ENCODE data around the gene STK32C.

- TF ChIP-seq MYC (IDR thresholded peaks at IDR 0.05; ENCODE audit: borderline replicate concordance, low read length), result no peak
- no peak for TF ChIP-seq CEBPB (IDR thresholded peaks at IDR 0.05)
- no peak for TF ChIP-seq MAX (IDR thresholded peaks at IDR 0.05)
- TF ChIP-seq CTCF (IDR thresholded peaks at IDR 0.05), result no peak
- TF ChIP-seq GATA3 (IDR thresholded peaks at IDR 0.05; ENCODE audit: borderline replicate concordance), result no peak
- no peak for TF ChIP-seq NPAS2 (CRISPR knock-in tag; IDR thresholded peaks at IDR 0.05; ENCODE audit: borderline replicate concordance)
- no peak for TF ChIP-seq EP300 (IDR thresholded peaks at IDR 0.05)
- TF ChIP-seq CHD2 (IDR thresholded peaks at IDR 0.05; ENCODE audit: low read length, partially characterized antibody), result no peak
- TF ChIP-seq ZC3H11A (IDR thresholded peaks at IDR 0.05), result no peak
Measured at GRCh38 chr10:132336919-132337407, 29.2 kb upstream of the STK32C start.

Data from A549 (cell line).